Measurements from ENCODE around the gene SNX32. TPM values are rescaled to one million over a fixed set of nuclear protein-coding genes. Genes with fewer than 3 reads are reported as not detected.

The SNX32 gene
- total RNA-seq, 4 donors from 2014 or later, result 0.76 to 1.1 TPM; not detected in 2

DNA sequence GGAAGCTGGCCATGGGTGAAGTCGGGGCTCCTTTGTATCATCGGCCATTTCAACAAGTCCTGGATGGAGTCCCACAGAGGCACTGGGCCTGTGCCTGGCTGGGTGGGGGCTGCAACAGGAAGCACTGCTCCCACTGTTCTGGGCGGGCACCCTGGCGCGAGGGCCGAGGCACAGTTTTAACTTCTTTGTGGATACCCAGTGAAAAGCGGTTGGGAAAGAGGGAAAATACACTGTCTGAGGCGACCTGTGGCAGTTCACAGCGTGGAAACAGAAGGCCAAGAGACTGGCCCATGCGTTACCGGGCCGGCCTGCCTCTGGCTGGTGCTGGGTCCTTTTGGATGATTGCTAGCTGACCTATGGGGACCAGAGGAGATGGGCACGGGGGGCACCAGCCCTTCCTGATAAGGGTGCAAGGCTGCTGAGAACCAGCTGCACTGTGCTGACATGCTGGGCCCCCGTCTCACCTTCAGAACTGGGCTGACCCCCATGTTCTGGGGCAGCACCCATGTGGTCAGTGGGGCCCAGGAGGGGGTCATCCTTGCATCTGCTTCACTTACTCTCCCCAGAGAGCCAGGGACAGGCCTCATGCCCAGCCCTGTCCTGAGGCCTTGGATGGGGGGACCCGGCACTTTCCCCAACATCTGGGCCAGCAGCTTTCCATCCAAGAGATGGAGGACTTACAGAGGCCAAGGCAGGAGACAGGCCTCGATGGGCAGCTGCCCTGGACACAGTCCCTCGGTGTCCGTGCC is 42.7 kb upstream of the SNX32 start:
- H3K36me3 ChIP-seq, result peaks cover 9% of the 10 kb centered on the region
- 75% methylated on average over 12 of the region's 18 CpGs for WGBS
- no peaks in the 10 kb centered on the region for H3K9me3 ChIP-seq
- TF ChIP-seq POLR2AphosphoS5 (IDR thresholded peaks at IDR 0.05) (no peak), EP300 (IDR thresholded peaks at IDR 0.05) (no peak), POLR2A (IDR thresholded peaks at IDR 0.05) (no peak)
- TF ChIP-seq, protein P1, sequence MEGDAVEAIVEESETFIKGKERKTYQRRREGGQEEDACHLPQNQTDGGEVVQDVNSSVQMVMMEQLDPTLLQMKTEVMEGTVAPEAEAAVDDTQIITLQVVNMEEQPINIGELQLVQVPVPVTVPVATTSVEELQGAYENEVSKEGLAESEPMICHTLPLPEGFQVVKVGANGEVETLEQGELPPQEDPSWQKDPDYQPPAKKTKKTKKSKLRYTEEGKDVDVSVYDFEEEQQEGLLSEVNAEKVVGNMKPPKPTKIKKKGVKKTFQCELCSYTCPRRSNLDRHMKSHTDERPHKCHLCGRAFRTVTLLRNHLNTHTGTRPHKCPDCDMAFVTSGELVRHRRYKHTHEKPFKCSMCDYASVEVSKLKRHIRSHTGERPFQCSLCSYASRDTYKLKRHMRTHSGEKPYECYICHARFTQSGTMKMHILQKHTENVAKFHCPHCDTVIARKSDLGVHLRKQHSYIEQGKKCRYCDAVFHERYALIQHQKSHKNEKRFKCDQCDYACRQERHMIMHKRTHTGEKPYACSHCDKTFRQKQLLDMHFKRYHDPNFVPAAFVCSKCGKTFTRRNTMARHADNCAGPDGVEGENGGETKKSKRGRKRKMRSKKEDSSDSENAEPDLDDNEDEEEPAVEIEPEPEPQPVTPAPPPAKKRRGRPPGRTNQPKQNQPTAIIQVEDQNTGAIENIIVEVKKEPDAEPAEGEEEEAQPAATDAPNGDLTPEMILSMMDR (IDR thresholded peaks at IDR 0.05), result no peak
- H3K27me3 ChIP-seq, result peaks cover 29% of the 10 kb centered on the region
- peaks cover 75% of the 10 kb centered on the region for H3K4me1 ChIP-seq
- H3K27ac ChIP-seq, result peak overlapping the region; percentile 36
- no peak for DNase-seq (ENCODE audit: low spot score in 2 of 2)
- no peak overlapping the region for H3K4me3 ChIP-seq

DNA sequence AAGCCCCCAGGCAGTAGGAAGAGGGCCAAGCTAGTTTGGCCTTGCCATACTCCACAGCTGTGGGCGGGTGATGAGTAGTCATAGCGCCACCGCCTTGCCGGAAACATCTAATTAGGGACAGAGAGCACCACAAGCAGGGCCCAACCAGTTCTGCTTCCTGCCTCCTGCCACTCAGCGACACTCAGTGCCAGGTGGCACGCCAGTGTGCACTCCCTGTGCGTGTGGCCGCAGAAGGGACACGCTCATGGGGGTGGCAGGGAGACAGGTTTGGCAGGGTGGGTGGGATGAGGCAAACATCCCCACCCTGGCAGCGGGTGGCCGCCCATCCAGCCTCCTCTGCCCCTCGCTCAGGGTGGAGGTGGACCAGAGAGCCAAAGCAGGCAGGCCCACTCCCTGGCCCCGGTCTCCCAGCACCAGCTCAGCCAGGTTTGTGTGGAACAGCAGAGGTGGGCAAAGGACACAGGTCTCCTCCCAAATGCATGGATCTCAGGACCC is 42.0 kb upstream of the SNX32 start:
- Histone ChIP-seq H3K27me3 (peaks cover 22% of the 10 kb centered on the region), H3K27ac (peak overlapping the region; percentile 76), H3K4me3 (peak overlapping the region; percentile 19), H3K36me3 (peaks cover 9% of the 10 kb centered on the region), H3K9me3 (no peaks in the 10 kb centered on the region), H3K4me1 (peaks cover 68% of the 10 kb centered on the region)
- WGBS, result no CpG with 5 or more reads among the region's 13 CpGs
- TF ChIP-seq POLR2A (IDR thresholded peaks at IDR 0.05), result no peak
- TF ChIP-seq POLR2AphosphoS5 (IDR thresholded peaks at IDR 0.05), result peak in 1 of 3 donors; percentile 15
- DNase-seq (ENCODE audit: low spot score in 2 of 2), result peak in 1 of 2 donors; percentile 81

DNA sequence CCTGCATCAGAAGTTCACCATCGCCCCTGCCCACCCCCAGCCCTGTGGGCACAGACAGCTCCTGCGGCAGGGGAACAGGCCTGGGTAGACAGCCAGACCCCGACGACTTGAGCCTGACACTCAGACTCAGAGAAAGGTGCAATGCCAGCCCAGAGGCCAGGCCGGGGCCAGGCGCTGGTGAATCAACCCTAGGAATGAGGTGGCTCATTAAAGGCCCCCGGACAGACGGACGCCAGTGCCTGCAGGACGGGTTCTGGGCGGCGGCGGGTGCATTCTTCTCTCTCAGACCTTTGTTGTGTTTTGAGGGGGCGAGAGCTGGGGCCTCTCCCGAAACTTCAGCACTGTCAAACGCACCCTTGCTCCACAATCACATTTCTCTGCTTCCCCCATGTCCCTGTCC is 41.3 kb upstream of the SNX32 start:
- DNase-seq (ENCODE audit: low spot score in 2 of 2), result peak in 1 of 2 donors; percentile 79
- TF ChIP-seq POLR2A (IDR thresholded peaks at IDR 0.05) (no peak), POLR2AphosphoS5 (IDR thresholded peaks at IDR 0.05) (no peak), EP300 (IDR thresholded peaks at IDR 0.05) (no peak)
- TF ChIP-seq, protein P1 (IDR thresholded peaks at IDR 0.05), result no peak
- H3K4me3 ChIP-seq, result peak overlapping the region; percentile 19
- H3K27ac ChIP-seq, result peak overlapping the region; percentile 76
- H3K9me3 ChIP-seq, result no peaks in the 10 kb centered on the region
- H3K27me3 ChIP-seq, result peaks cover 18% of the 10 kb centered on the region
- peaks cover 9% of the 10 kb centered on the region for H3K36me3 ChIP-seq
- H3K4me1 ChIP-seq, result peaks cover 62% of the 10 kb centered on the region
- 60% methylated on average over 15 of the region's 16 CpGs for WGBS

DNA sequence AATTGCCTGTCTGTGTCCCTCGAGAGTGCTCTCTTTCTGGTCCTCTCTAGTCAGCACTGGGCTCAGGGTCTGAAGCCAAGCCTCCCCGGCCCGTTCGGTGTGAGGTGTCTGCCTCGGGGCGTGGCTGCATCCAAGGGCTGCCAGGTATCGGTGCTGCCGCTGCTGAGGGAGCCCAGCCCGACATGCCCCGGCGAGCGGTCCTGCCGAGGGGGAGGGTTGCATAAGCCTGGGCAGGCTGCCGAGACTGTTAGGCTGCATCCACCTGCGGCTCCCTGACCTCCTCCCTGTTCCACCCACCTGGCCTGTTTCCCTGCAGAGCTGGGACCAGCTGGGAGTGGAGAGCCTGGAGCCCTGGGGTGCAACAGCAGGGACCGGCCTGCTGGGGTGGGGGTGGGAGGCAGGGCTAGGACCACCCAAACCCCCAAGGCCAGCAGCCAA is 40.6 kb upstream of the SNX32 start:
- peak overlapping the region; percentile 76 for H3K27ac ChIP-seq
- WGBS, result 55% methylated on average over 14 of the region's 16 CpGs
- no peaks in the 10 kb centered on the region for H3K9me3 ChIP-seq
- peak overlapping the region; percentile 19 for H3K4me3 ChIP-seq
- peaks cover 17% of the 10 kb centered on the region for H3K27me3 ChIP-seq
- peak; percentile 83 to 84 for DNase-seq (ENCODE audit: low spot score in 2 of 2)
- H3K36me3 ChIP-seq, result peaks cover 9% of the 10 kb centered on the region
- TF ChIP-seq POLR2AphosphoS5 (IDR thresholded peaks at IDR 0.05), result peak in 2 of 3 donors; percentile 48 to 58
- TF ChIP-seq, protein P1 (IDR thresholded peaks at IDR 0.05), result no peak
- peaks cover 55% of the 10 kb centered on the region for H3K4me1 ChIP-seq

DNA sequence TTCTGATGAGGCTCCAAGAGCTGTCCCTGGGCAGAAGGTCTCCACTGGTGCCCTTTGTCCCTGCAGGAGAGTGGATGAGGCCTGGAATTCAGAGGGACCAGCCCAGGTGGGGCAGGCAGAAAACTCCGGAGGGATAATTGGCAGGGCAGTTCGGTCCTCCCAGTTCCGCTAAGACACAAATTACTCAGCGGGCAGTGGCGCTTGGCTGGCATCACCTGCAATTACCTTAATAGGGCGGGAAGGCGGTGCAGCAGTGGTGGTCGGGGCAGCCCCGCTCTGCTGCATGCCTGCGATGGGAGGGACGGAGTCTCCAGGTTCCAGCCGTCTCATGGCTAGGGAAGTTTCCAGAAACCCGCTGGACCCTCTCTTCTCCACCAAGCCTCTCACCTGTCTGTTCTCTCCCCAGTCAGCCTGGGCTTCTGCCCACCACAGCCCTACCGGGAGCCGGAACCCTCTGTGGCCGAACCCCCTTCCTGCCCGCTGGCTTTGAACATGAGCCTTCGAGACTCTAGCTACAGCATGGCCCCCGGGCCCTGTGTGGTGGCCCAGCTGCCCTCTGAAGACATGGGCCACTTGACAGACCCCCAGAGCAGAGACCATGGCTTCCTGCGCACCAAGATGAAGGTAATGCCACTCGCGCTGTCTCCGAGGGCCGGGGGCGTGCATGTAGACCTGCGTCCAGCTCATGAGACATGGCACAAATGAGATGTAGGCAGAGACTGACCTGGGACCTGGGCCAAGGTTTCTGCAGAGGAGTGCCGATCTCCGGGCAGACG is 40.0 kb upstream of the SNX32 start:
- no peak for TF ChIP-seq POLR2A (IDR thresholded peaks at IDR 0.05)
- TF ChIP-seq, protein P1 (IDR thresholded peaks at IDR 0.05), result no peak
- no peak for TF ChIP-seq POLR2AphosphoS5 (IDR thresholded peaks at IDR 0.05)
- TF ChIP-seq EP300 (IDR thresholded peaks at IDR 0.05), result no peak
- no peak for DNase-seq (ENCODE audit: low spot score in 2 of 2)
- 70% methylated on average over 18 of the region's 29 CpGs for WGBS
- Histone ChIP-seq H3K27me3 (peaks cover 14% of the 10 kb centered on the region), H3K4me1 (peaks cover 49% of the 10 kb centered on the region), H3K9me3 (no peaks in the 10 kb centered on the region), H3K36me3 (peaks cover 9% of the 10 kb centered on the region), H3K27ac (no peak overlapping the region), H3K4me3 (no peak overlapping the region)
